Measurements from ENCODE around the gene TRIO. TPM values are rescaled to one million over a fixed set of nuclear protein-coding genes. Genes with fewer than 3 reads are reported as not detected.

TRIO gene
- total and polyA plus RNA-seq, 10 of the 15 experiments (the other 5 are each of a cell fraction or from before 2014, with no cell fraction given), result 5.1 to 96.4 (median 44.6) TPM

- TF ChIP-seq E2F8 (IDR thresholded peaks at IDR 0.05; ENCODE audit: low read depth, partially characterized antibody) (no peak), SUZ12 (IDR thresholded peaks at IDR 0.05; ENCODE audit: unreplicated experiment) (no peak), GABPA (IDR thresholded peaks at IDR 0.05; ENCODE audit: low read depth) (no peak), SP1 (IDR thresholded peaks at IDR 0.05; ENCODE audit: low read depth, low read length) (no peak), SIN3A (IDR thresholded peaks at IDR 0.05; ENCODE audit: low read depth, low read length) (no peak), MTA2 (IDR thresholded peaks at IDR 0.05; ENCODE audit: low read depth) (no peak), E4F1 (IDR thresholded peaks at IDR 0.05; ENCODE audit: borderline replicate concordance, partially characterized antibody) (no peak), BRCA1 (IDR thresholded peaks at IDR 0.05; ENCODE audit: low read depth, low read length) (no peak)
These were observed 179.5 kb downstream of the TRIO start (continued) for GRCh38 chr5:14322437-14323187.
